Esophagus squamous epithelium (tissue), 4 donors: ENCODE data around the gene CHRNB2.

Source experiments
- POLR2A ChIP-seq, 4 donors: fragments of 450-650 bp; IDR thresholded peaks; one replicate each; pipeline ENCODE4 v1.6.1; 2017; ENCODE audit warnings: antibody characterized with exemption in 4 of 4, mild to moderate bottlenecking in 4 of 4, moderate library complexity in 3 of 4
- TF ChIP-seq, protein P1 (sequence below), 6 experiments: fragments of 450-650 bp in 4 of 6; fragments of 200-600 bp in 2 of 6; sonication (generic) in 2 of 6; IDR thresholded peaks; one replicate each; pipeline ENCODE4 v1.5.1; 2016 to 2019; ENCODE audit warnings: antibody characterized with exemption in 6 of 6, mild to moderate bottlenecking in 4 of 6, moderate library complexity in 4 of 6

DNA sequence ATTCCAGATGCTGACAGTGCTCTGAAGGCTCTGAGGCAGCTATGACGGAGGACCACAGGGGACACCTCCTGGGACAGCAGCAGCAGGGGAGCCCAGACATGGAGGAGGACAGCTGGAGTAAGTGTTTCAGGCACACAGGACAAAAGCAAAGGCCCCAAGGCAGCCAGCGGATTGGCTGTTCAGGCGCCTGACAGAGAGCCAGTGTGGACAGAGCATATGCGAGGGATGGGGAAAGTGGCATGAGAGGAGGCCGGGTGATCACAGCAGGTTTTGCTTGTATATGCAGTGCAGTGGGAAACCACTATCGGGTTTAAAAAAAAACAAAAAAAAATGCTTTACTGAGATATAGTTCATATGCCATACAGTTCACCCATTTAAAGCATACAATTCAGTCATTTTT lies 19.1 kb downstream of the CHRNB2 start:
- no peak for TF ChIP-seq POLR2A (IDR thresholded peaks at IDR 0.05)
- TF ChIP-seq, protein P1, sequence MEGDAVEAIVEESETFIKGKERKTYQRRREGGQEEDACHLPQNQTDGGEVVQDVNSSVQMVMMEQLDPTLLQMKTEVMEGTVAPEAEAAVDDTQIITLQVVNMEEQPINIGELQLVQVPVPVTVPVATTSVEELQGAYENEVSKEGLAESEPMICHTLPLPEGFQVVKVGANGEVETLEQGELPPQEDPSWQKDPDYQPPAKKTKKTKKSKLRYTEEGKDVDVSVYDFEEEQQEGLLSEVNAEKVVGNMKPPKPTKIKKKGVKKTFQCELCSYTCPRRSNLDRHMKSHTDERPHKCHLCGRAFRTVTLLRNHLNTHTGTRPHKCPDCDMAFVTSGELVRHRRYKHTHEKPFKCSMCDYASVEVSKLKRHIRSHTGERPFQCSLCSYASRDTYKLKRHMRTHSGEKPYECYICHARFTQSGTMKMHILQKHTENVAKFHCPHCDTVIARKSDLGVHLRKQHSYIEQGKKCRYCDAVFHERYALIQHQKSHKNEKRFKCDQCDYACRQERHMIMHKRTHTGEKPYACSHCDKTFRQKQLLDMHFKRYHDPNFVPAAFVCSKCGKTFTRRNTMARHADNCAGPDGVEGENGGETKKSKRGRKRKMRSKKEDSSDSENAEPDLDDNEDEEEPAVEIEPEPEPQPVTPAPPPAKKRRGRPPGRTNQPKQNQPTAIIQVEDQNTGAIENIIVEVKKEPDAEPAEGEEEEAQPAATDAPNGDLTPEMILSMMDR (IDR thresholded peaks at IDR 0.05), result no peak
